Hematopoietic multipotent progenitor cell treated with erythropoietin and hydrocortisone succinate and interleukin-3 and kit ligand, for 6 days (in vitro differentiated cells): ENCODE measurements around the gene NPC1.
A peak's percentile ranks its signal among the peaks of the same experiment; 100 is the strongest.
"Not testable (repeated sequence)": the region's sequence is repeated elsewhere in the genome, so short reads cannot be mapped to it uniquely, and the experiment has no call there.

Experiments used
- DNase-seq: peaks from one replicate; pipeline ENCODE4 v3.0.0-alpha.2; 2015

Gene NPC1

DNA sequence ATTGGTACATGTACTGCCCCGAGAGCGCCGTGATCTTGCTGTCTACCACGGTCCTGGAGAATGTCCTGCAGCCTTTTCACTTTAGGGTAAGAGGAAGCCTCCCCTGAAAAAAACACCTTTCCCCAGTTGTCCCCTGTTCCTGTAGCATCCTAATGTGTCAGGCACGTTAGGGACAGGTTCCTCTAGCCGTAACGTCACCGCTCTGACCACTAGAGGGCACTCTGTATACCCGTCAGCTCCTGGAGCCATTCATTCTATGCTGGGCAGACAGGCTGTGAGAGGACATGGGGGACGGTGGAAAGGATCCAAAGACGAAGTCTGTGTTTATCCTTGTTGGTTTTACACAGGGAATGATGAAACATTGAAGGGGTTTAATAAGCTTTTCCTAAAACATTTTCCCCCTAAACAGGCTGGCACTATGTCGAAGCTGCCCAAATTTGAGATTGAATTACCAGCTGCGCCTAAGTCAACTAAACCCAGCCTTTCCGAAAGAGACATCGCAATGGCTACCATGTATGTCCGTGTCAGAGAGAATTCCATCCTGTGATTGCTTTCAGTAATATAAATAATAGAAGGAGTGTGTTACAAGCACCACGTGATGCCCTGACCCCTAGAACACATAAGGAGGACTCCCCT is 70.3 kb downstream of the NPC1 start:
- DNase-seq: peak; percentile 92

DNA sequence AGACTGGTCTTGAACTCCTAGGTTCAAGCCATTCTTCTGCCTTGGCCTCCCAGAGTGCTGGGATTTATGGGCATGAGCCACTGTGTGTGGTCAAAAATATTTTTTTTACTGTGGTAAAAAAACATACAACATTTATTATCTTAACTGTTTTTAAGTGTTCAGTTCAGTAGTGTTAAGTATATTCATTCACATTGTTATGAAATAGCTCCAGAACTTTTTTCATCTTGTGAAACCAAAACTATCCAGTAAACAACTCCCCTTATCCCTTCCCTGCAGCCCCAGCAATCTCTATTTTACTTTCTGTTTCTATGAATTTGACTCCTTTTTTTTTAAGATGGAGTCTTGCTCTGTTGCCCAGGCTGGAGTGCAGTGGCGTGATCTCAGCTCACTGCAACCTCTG is 73.7 kb downstream of the NPC1 start:
- DNase-seq: no peak

DNA sequence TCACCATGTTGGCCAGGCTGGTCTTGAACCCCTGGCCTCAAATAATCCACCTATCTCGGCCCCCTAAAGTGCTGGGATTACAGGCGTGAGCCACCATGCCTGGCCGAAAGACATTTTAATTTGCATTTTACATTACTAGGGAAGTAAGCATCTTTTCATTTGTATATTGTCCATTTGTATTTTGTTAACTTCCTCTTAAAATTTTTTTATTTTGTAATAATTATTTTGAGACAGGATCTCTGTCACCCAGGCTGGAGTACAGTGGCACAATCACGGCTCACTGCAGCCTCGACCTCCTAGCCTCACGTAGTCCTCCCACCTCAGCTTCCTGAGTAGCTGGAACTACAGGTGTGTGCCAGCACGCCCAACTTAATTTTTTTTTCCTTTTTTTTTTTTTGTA is 74.1 kb downstream of the NPC1 start:
- not testable (repeated sequence) for DNase-seq

DNA sequence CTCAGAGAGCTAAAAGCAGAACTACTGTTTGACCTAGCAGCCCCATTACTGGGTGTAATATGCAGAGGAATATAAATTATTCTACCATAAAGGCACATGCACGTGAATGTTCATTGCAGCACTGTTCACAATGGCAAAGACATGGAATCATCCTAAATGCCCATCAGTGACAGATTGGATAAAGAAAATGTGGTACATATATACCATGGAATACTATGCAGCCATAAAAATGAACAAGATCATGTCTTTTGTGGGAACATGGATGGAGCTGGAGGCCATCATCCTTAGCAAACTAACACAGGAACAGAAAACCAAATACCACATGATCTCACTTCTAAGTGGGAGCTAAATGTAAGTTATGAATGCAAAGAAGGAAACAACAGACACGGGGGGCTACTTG is 75.4 kb downstream of the NPC1 start:
- not testable (repeated sequence) for DNase-seq

DNA sequence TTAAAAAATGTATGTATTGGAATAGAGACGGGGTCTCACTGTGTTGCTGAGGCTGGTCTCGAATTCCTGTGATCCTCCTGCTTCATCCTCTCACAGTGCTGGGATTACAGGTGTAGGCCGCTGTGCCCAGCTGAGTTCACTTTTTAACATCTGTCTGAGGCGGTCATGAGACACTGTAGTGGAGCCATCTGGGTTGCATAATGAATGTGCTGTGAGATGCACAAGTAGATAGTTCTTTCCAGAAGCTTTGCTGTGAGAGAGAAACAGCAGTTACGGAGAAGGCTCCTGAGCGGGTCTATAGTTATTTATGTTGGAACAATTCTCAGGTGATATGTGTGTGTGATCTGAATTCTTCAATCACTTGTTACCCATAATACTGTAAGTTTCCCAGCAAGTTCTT is 79.9 kb downstream of the NPC1 start:
- DNase-seq: no peak

DNA sequence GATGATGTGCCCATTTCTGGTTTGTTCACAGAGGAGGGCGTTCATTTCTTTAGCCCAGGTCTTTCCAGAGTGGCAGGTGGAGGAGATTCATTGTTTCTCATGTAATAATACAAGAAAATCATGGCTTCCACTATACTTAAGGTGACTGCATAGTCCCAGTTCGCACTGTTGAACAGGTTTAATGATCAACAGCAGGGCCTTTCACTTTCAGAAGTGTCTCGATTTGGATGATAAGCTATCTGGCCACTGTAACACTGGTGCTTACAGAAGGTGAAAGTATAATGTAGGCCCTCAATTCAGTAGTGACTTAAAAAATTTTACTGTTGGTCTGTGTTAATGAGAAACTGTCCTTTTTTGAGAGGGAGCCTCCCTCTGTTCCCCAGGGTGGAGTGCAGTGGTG is 81.6 kb downstream of the NPC1 start:
- no peak for DNase-seq

DNA sequence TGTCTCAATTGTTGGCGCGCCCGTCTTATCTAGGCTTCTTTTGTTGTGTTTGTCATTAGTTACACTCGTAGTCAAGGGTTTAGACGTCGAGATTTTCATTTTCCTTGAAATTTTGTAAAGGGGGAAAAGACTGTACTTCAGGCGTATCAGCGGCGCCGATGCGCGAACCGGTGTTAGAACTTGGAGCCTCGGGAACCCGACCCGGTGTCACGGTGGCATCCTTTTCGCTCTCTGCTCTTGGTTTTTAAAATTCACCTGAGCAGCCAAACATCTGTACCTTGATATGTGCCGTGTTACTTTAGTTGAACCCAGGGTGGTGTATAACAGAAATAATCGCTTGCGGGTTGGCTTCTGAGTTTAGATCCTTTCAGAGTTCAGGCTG is 82.4 kb downstream of the NPC1 start:
- peak; percentile 34 for DNase-seq

DNA sequence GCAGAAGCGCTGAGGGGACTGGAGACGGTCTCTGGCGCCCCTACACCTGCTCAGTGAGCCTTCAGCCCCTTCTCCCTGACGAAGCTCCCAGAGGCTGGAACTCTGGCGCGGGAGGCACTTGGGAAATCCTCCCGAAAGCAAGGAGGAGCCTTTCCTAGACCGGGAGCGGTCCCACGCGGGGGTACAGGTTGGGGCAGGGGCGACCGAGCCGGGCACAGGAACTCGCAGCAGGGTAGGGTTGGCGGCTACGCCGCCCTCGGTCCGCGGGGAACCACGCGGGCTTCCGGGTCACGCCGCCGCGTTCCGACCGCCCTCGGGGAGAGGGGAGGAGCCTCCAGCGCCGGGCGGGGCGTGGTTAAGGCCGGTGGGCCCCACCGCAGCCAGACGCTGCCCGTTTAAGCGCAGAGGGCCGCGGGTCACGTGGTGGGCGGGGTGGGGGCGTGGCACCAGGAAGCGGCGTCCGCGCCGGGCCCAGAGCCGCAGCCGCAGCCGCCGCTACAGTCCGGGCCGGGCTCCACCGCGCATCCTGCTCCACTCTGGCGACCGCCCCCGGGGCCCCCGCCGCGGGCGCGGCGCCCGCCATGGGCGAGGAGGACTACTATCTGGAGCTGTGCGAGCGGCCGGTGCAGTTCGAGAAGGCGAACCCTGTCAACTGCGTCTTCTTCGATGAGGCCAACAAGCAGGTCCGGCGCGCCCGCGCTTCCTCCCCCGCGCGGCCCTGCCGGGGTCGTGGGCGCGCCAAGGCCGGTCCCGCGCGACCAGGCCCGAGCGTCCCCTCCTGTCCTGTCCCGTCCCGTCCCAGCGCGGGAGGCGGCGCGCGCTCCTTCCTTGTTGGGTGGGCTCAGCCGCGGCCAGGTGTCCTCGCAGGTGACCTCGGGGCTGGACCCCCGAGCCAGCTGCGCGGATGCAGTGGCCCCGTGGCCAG is 83.0 kb downstream of the NPC1 start, which contains the start of gene RMC1:
RMC1 (plus strand) TSS at position 474 of the 925 bp plus-strand sequence; CDS start at position 582, 108 bp downstream.
- DNase-seq: peak; percentile 96

DNA sequence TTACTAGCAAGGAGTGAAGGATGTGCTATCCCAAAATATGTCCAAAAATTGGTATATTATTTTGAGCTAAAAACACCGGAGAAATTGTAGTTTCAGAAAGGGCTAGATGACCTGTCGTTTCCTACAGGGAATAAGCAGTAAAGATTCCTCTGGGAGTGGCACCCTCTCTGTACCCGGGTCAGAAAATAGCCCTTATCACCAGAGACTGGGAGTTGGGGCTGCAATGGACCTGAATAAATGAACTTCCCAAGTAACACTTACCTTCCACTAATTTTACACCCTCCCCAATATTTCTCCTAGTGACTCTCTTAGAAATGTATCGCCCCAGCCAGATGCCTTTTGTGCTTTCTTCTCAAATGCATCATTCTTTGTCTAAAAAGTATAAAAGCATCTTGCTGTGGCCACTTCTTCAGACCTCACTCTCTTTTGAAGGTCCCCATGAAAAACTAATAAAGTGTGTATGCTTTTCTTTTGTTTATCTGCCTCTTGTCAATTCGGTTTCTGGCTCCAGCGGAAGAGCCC is 83.7 kb downstream of the NPC1 start:
- DNase-seq: no peak

DNA sequence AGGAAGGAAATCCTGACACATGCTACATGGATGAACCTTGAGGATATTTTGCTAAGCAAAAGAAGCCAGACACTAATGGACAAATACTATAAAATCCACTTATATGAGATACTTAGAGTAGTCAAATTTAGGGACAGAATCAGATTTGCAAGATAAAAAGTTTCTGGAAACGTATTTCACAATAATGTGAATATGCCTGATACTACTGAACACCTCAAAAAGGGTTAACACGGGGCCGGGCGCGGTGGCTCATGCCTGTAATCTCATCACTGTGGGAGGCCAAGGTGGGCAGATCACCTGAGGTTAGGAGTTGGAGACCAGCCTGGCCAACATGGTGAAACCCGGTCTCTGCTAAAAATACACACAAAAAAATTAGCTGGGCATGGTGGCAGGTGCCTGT is 84.7 kb downstream of the NPC1 start:
- no peak for DNase-seq

DNA sequence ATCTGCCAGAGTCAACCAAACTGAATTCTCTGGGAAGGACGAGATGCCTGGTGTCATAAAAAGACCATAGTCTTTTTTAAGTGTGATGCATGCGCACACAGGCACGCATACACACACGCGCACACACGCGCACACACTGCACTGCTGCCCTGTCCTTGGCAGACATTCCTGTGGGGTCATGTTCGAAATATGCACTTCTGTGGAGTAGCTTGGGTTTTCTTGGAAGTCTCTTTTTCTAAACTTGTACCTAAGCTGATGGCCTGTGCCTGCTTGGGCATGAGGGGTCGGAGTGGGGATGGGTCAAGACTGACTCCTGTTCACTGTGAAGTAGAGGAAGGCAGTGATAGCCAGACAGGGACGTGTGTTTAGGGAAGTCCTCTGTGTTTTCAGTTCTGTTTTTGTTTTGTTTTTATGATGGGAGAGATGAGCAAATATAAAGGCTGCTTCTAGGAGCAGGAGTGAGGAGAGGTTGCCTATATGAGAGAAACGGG is 87.0 kb downstream of the NPC1 start:
- DNase-seq: no peak

DNA sequence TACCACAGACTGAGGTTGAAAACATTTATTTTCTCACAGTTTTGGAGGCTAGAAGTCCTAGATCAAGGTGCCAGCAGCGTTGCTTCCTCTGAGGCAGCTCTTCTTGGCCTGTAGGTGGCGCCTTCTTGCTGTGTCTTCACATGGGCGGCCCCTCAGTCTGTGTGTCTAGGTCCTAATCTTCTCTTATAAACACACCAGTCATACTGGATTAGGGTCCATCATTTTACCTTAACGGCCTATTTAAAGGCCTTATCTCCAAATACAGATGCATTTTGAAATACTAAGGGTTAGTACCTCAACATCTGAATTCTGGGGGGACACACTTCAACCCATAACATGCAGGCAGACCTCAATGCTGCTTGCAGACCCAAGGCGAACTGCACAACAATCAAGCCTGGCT is 87.4 kb downstream of the NPC1 start:
- peak; percentile 97 for DNase-seq

DNA sequence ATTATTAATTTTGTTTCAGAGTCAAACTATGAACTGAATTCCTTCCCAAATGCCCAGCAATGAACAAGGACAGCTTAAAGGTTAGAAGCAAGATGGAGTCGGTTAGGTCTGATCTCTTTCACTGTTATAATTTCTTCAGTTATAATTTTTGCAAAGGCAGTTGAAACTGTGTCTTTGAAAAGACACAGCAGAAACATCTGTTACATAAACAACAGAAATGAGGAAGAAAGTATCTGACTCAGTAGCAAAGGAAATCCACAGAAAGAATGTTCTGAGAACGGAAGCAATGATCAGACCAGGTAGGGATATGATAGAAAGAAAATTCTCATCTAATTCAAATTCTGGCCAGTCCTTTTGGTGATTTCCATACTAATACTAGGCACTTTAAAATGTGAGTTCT is 88.2 kb downstream of the NPC1 start:
- no peak for DNase-seq

DNA sequence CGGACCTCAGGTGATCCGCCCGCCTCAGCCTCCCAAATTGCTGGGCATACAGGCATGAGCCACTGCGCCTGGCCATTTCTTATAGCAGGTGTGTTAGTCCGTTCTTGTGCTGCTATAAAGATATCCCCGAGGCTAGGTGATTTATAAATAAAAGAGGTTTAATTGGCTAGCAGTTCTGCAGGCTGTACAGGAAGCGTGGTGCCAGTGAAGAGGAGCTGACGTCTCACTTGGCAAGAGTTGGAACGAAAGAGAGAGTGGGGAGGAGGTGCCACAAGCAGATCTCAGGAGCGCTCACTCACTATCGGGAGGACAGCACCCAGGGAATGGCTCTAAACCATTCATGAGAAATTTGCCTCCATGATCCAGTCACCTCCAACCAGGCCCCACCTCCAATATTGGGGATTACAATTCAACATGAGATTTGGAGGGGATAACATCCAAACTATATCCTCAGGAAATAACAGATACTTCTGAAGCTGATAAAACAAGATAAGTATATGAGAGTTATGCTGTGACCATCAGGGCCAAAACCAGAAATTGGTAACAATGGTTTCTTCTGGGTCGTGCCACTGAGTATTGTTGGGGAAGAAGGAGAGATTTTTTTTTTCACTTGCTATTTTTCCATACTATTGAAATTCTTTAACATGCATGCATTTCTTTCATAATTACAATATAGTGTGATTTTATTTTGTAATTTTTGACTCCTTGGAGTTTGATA is 90.4 kb downstream of the NPC1 start:
- DNase-seq: peak; percentile 36

DNA sequence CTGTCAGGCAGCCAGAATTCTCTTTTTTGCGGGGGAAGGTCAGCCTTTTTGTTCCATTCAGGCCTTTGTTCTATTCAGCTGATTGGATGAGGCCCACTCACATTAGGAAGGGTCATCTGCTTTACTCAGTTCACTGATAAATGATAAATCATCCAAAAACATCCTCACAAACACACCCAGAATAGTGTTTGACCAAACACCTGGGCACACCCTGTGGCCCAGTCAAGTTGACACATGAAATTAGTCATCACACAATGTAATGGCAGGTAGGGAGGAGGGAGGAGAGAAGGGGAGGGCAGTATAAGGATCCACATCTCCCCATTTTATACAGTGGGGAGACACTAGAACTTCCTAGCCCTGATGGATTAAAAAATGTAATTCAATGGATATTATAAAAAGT is 91.3 kb downstream of the NPC1 start:
- DNase-seq: no peak

DNA sequence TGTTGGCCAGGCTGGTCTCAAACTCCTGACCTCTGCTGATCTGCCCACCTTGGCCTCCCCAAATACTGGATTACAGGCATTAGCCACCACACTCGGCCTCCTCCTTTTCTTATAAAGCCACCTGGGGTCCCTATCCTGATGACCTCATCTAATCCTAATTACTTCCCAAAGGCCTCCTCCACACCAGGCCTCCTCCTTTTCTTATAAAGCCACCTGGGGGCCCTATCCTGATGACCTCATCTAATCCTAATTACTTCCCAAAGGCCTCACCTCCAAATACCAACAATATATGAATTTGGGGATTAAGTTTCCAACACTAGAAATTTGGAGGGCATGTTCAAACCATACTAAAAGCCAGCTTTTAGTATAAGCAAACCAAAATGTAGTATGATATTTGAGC is 92.7 kb downstream of the NPC1 start:
- DNase-seq: no peak

DNA sequence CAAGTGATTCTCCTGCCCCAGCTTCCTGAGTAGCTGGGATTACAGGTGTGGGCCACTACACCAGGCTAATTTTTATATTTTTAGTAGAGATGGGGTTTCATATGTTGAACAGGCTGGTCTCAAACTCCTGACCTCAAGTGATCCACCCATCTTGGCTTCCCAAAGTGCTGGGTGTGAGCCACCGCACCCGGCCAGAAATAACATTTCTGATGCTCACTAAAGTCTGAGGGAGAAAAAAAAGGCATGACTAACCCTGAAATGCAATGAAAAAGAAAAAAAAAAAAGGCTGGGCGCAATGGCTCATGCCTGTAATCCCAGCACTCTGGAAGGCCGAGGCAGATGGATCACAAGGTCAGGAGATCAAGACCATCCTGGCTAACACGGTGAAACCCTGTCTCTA is 96.7 kb downstream of the NPC1 start:
- DNase-seq: not testable (repeated sequence)

DNA sequence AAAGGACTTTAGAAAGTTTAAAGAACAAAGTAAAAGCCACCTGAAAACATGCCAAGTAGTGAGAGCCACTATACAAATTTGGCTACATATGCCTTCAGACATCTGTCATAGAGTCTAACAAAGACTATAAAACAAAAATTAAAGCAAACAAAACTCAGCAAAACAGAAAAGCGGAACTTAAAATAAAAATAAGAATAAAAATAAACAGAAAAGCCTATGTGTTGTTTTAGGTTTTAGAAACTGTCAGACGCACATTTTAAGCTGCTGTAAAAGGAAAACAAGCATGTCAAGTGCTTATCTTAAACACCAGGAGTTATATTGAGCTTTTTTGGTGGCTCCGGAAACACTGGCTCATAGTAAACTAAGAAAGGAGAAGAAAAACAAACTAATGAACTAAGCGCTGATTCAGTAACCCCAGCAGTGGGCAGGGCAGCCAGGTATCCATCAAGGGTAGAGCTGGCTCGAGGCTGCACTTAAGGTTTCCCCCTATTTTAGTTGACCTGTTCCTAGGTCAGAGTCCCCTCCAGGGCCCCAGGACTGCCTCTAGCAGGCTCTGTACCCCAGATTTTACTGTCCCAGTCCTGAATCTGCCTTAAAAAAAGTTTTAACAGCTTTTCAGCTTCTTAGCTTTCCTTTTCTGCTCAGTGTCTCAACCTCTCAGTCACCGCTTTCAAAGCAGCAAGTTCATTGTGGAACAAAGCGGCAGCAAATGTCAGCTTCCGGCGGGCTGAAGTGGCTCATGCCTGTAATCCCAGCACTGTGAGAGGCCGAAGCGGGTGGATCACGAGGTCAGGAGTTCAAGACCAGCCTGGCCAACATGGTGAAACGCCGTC is 98.4 kb downstream of the NPC1 start:
- peak; percentile 86 for DNase-seq

DNA sequence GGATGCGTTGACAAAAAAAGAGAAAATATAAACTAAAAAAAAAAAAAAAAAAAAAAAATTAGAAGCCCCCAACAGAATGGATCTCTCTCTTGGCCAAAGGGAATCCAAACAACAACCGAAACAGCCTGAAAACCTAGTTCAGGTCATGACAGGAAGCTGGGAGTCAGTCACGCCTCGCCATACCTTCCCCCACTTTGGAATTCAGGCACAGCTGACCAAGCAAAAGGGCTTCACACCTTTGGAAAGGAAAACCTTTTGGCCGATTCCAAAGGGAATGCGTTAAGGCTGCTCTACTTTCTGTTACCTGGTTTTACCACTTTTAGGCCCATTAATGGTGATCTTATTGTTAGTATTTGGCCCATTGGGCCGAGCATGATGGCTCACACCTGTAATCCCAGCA is 100.9 kb downstream of the NPC1 start:
- no peak for DNase-seq

DNA sequence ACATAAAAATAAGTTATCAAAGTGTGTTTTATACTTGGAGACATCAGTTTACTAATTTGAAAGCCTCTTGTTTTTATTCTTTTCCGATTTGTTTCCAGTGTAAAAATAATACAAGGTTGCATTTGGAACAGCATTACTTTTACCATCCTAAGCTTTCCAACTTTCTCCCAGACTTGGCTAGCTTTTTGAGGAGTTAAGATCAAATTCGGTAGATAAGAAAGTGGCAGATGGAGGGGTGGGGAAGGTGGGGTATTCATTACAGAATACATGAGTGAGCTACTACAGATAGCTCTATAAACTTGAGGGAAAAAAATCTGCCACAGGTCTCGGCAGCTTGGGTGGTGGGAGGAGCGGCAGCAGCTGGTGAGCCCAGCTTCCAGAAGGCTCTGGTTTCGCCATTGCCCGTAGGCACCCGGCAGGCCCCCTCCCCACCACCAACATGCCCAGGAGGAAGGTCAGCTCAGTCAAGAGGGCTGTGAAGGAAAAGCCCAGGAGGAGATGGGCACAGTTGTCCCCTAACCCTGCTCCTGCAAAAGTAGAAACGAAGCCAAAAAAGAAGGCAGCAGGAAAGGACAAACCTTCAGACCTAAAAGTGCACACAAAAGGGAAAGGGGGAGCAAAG is 101.6 kb downstream of the NPC1 start:
- DNase-seq: no peak
